Loucy (cell line): ENCODE results near the gene FZD8.

Experiments used
- EZH2phosphoT487 ChIP-seq: fragments of 200-600 bp; IDR thresholded peaks from 2 replicates; pipeline ENCODE4 v1.6.1; 2018; ENCODE audit warnings: antibody characterized with exemption, mild to moderate bottlenecking, moderate library complexity, borderline replicate concordance
- TF ChIP-seq, protein P1 (sequence below): fragments of 200-600 bp; sonication (generic); conservative IDR thresholded peaks from 2 replicates; pipeline ENCODE4 v1.5.1; 2014; ENCODE audit warnings: mild to moderate bottlenecking, antibody characterized with exemption, low read length

DNA sequence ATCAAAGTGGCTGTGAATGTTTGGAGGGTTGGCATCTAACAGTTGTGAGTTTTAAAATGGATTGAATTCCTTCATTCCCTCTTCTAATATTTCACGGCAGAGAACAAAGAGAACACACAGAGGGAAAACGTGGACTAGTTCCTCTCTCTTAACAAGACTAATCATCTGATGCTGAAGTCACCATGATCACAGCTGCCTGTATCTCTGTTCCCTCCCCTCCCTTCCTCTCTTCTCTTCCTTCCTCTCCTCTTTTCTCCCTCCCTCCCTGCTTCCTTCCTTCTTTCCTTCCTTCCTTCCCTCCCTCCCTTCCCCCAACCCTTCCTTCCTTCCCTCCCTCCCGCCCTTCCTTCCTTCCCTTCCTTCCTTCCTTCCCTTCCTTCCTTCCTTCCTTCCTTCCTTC lies 47.0 kb downstream of the FZD8 start:
- TF ChIP-seq, protein P1, sequence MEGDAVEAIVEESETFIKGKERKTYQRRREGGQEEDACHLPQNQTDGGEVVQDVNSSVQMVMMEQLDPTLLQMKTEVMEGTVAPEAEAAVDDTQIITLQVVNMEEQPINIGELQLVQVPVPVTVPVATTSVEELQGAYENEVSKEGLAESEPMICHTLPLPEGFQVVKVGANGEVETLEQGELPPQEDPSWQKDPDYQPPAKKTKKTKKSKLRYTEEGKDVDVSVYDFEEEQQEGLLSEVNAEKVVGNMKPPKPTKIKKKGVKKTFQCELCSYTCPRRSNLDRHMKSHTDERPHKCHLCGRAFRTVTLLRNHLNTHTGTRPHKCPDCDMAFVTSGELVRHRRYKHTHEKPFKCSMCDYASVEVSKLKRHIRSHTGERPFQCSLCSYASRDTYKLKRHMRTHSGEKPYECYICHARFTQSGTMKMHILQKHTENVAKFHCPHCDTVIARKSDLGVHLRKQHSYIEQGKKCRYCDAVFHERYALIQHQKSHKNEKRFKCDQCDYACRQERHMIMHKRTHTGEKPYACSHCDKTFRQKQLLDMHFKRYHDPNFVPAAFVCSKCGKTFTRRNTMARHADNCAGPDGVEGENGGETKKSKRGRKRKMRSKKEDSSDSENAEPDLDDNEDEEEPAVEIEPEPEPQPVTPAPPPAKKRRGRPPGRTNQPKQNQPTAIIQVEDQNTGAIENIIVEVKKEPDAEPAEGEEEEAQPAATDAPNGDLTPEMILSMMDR: no peak
- TF ChIP-seq EZH2phosphoT487: no peak
